HepG2 (cell line): Measurements from ENCODE around the gene JUND. TPM values are rescaled to one million over a fixed set of nuclear protein-coding genes. Genes with fewer than 3 reads are reported as not detected.

ENCODE experiments used
- ATF4 ChIP-seq, 2 experiments: fragments of 450-650 bp in 1 of 2; sonication (generic) in 1 of 2; formaldehyde crosslinking; IDR thresholded peaks; 2 replicates each; pipeline versions ENCODE4 v1.5.0 to v1.8.0; 2020 to 2022; ENCODE audit warnings: mild to moderate bottlenecking in 1 of 2, missing genetic modification reagents in 1 of 2
- ATM ChIP-seq: fragments of 450-650 bp; IDR thresholded peaks from 2 replicates; pipeline ENCODE4 v1.7.1; 2017; ENCODE audit warnings: mild to moderate bottlenecking, borderline replicate concordance
- ESRRA ChIP-seq: sonication (generic); formaldehyde crosslinking; IDR thresholded peaks from 2 replicates; pipeline ENCODE4 v1.5.1; 2020; ENCODE audit warnings: mild to moderate bottlenecking, low read depth, missing genetic modification reagents
- GABPA ChIP-seq, 2 experiments: IDR thresholded peaks; 2 replicates each; pipeline ENCODE4 v1.6.1; 2011 to 2016; ENCODE audit warnings: low read depth in 2 of 2, low read length in 1 of 2, missing biosample characterization in 1 of 2, missing genetic modification characterization in 1 of 2
- KDM2A ChIP-seq: sonication (generic); formaldehyde crosslinking; IDR thresholded peaks from 2 replicates; pipeline ENCODE4 v1.4.0; 2020; ENCODE audit warnings: low read depth, missing genetic modification reagents, borderline replicate concordance
- NFYC ChIP-seq: IDR thresholded peaks from 2 replicates; pipeline ENCODE4 v1.6.1; 2016; ENCODE audit warnings: missing genetic modification reagents, missing compliant biosample characterization
- RBAK ChIP-seq: sonication (generic); formaldehyde crosslinking; IDR thresholded peaks from 2 replicates; pipeline ENCODE4 v1.5.1; 2020; ENCODE audit warnings: mild to moderate bottlenecking, missing genetic modification reagents
- TARDBP ChIP-seq: sonication (generic); formaldehyde crosslinking; IDR thresholded peaks from 2 replicates; pipeline ENCODE4 v1.8.0; 2022; ENCODE audit warnings: mild to moderate bottlenecking, missing genetic modification reagents
- TFAP4 ChIP-seq: sonication (generic); IDR thresholded peaks from 2 replicates; pipeline ENCODE4 v1.6.1; 2016; ENCODE audit warnings: low read depth, borderline replicate concordance
- YY1 ChIP-seq: IDR thresholded peaks from 2 replicates; pipeline ENCODE4 v1.6.1; 2011; ENCODE audit warnings: low read length, low read depth, moderate library complexity, mild to moderate bottlenecking; ENCODE audit not compliant: insufficient read depth, insufficient replicate concordance
- ZFP82 ChIP-seq: sonication (generic); formaldehyde crosslinking; IDR thresholded peaks from 2 replicates; pipeline ENCODE4 v1.5.1; 2020; ENCODE audit warnings: mild to moderate bottlenecking, missing genetic modification reagents, borderline replicate concordance
- ZFY ChIP-seq: sonication (generic); formaldehyde crosslinking; IDR thresholded peaks from 2 replicates; pipeline ENCODE4 v1.4.0; 2020; ENCODE audit warnings: missing genetic modification reagents
- ZNF558 ChIP-seq: sonication (generic); formaldehyde crosslinking; IDR thresholded peaks from 2 replicates; pipeline ENCODE4 v1.9.0; 2022; ENCODE audit warnings: mild to moderate bottlenecking, missing genetic modification reagents, borderline replicate concordance
- ZSCAN21 ChIP-seq: sonication (generic); formaldehyde crosslinking; IDR thresholded peaks from 2 replicates; pipeline ENCODE4 v1.8.0; 2022; ENCODE audit warnings: mild to moderate bottlenecking, missing genetic modification reagents, moderate library complexity, borderline replicate concordance
- ZSCAN9 ChIP-seq: IDR thresholded peaks from 2 replicates; pipeline ENCODE4 v1.6.1; 2016; ENCODE audit warnings: borderline replicate concordance
- polyA plus RNA-seq, 8 experiments: library from polyadenylated mRNA; depleted of rRNA in 3 of 8; stranded (reverse) in 7 of 8; unstranded in 1 of 8; fragments of >200 nt; fragmentation: Illumina TruSeq in 4 of 8; extraction: Trizol in 4 of 8; gene quantifications; 2 replicates each; pipeline versions ENCODE4 v1.2.1 to v1.2.3, GENCODE V29; 2011 to 2016; ENCODE audit warnings: low read depth in 4 of 8, missing spikeins in 1 of 8, mixed read lengths in 1 of 8; ENCODE audit not compliant: insufficient read depth in 1 of 8
- total RNA-seq, 5 experiments: library from RNA; depleted of rRNA; stranded (reverse); fragments of >200 nt; fragmentation: Illumina TruSeq; extraction: Trizol; gene quantifications; 2 replicates each; pipeline ENCODE4 v1.2.3, GENCODE V29; 2016; ENCODE audit warnings: low read depth in 1 of 5
- TF ChIP-seq, protein P1 (sequence below): IDR thresholded peaks from 2 replicates; pipeline ENCODE4 v1.6.1; 2012; ENCODE audit warnings: low read length, improper control_type of control experiment
- TF ChIP-seq, protein P2 (sequence below): sonication (generic); formaldehyde crosslinking; IDR thresholded peaks from 2 replicates; pipeline ENCODE4 v1.4.0; 2020; ENCODE audit warnings: missing genetic modification reagents, borderline replicate concordance
- TF ChIP-seq, protein P3 (sequence below): IDR thresholded peaks from 2 replicates; pipeline ENCODE4 v1.6.1; 2016; ENCODE audit warnings: mild to moderate bottlenecking, missing biosample characterization, missing genetic modification reagents

The JUND gene
- total and polyA plus RNA-seq, 2 of the 13 experiments (the other 11 are each of a cell fraction or from before 2014, with no cell fraction given), result 41.2 to 59.8 TPM

GRCh38 chr19:18279516-18280246 lies 1.7 kb downstream of the JUND start (continued):
- TF ChIP-seq ZFY (CRISPR knock-in tag), result peak; percentile 23
- TF ChIP-seq ZNF558, result no peak
- TF ChIP-seq, protein P1, sequence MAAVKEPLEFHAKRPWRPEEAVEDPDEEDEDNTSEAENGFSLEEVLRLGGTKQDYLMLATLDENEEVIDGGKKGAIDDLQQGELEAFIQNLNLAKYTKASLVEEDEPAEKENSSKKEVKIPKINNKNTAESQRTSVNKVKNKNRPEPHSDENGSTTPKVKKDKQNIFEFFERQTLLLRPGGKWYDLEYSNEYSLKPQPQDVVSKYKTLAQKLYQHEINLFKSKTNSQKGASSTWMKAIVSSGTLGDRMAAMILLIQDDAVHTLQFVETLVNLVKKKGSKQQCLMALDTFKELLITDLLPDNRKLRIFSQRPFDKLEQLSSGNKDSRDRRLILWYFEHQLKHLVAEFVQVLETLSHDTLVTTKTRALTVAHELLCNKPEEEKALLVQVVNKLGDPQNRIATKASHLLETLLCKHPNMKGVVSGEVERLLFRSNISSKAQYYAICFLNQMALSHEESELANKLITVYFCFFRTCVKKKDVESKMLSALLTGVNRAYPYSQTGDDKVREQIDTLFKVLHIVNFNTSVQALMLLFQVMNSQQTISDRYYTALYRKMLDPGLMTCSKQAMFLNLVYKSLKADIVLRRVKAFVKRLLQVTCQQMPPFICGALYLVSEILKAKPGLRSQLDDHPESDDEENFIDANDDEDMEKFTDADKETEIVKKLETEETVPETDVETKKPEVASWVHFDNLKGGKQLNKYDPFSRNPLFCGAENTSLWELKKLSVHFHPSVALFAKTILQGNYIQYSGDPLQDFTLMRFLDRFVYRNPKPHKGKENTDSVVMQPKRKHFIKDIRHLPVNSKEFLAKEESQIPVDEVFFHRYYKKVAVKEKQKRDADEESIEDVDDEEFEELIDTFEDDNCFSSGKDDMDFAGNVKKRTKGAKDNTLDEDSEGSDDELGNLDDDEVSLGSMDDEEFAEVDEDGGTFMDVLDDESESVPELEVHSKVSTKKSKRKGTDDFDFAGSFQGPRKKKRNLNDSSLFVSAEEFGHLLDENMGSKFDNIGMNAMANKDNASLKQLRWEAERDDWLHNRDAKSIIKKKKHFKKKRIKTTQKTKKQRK, result no peak
- TF ChIP-seq, protein P2, sequence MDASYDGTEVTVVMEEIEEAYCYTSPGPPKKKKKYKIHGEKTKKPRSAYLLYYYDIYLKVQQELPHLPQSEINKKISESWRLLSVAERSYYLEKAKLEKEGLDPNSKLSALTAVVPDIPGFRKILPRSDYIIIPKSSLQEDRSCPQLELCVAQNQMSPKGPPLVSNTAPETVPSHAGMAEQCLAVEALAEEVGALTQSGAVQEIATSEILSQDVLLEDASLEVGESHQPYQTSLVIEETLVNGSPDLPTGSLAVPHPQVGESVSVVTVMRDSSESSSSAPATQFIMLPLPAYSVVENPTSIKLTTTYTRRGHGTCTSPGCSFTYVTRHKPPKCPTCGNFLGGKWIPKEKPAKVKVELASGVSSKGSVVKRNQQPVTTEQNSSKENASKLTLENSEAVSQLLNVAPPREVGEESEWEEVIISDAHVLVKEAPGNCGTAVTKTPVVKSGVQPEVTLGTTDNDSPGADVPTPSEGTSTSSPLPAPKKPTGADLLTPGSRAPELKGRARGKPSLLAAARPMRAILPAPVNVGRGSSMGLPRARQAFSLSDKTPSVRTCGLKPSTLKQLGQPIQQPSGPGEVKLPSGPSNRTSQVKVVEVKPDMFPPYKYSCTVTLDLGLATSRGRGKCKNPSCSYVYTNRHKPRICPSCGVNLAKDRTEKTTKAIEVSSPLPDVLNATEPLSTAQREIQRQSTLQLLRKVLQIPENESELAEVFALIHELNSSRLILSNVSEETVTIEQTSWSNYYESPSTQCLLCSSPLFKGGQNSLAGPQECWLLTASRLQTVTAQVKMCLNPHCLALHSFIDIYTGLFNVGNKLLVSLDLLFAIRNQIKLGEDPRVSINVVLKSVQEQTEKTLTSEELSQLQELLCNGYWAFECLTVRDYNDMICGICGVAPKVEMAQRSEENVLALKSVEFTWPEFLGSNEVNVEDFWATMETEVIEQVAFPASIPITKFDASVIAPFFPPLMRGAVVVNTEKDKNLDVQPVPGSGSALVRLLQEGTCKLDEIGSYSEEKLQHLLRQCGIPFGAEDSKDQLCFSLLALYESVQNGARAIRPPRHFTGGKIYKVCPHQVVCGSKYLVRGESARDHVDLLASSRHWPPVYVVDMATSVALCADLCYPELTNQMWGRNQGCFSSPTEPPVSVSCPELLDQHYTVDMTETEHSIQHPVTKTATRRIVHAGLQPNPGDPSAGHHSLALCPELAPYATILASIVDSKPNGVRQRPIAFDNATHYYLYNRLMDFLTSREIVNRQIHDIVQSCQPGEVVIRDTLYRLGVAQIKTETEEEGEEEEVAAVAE (CRISPR knock-in tag), result no peak
- peak; percentile 91 for TF ChIP-seq KDM2A
- TF ChIP-seq, protein P3, sequence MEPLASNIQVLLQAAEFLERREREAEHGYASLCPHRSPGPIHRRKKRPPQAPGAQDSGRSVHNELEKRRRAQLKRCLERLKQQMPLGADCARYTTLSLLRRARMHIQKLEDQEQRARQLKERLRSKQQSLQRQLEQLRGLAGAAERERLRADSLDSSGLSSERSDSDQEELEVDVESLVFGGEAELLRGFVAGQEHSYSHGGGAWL (CRISPR knock-in tag), result no peak
- TF ChIP-seq ZSCAN21, result no peak
- peak; percentile 56 for TF ChIP-seq YY1
- TF ChIP-seq GABPA (IDR thresholded peaks at IDR 0.05; ENCODE audit: low read depth, low read length), result no peak
- TF ChIP-seq GABPA (CRISPR knock-in tag; IDR thresholded peaks at IDR 0.05; ENCODE audit: low read depth), result no peak
- peak; percentile 80; the same call in 1 of the 2 replicates for TF ChIP-seq ZFP82
- TF ChIP-seq TFAP4, result peak; percentile 51; the same call in 1 of the 2 replicates
- TF ChIP-seq ESRRA (CRISPR knock-in tag), result 0 out of 2 replicates have a peak, but pooled peaks have one; percentile 41
- TF ChIP-seq TARDBP (CRISPR knock-in tag), result peak; percentile 46; the same call in 1 of the 2 replicates
- TF ChIP-seq ATM, result no peak
- TF ChIP-seq NFYC (CRISPR knock-in tag), result 0 out of 2 replicates have a peak, but pooled peaks have one; percentile 44
- no peak for TF ChIP-seq ZSCAN9 (CRISPR knock-in tag)
- TF ChIP-seq RBAK (CRISPR knock-in tag), result no peak
- TF ChIP-seq ATF4 (CRISPR knock-in tag; IDR thresholded peaks at IDR 0.05), result no peak
